Breast epithelium (tissue), 3 donors: ENCODE data around the gene RNLS.

Experiments used
- CTCF ChIP-seq, 3 donors: fragments of 450-650 bp; IDR thresholded peaks; one replicate each; pipeline ENCODE4 v1.5.1; 2016 to 2017; ENCODE audit warnings: antibody characterized with exemption in 3 of 3, mild to moderate bottlenecking in 3 of 3, moderate library complexity in 3 of 3
- POLR2A ChIP-seq: fragments of 450-650 bp; IDR thresholded peaks from one replicate; pipeline ENCODE4 v1.6.1; 2016; ENCODE audit warnings: antibody characterized with exemption, mild to moderate bottlenecking, moderate library complexity
- POLR2AphosphoS5 ChIP-seq, 3 donors: sonication (generic); formaldehyde crosslinking; IDR thresholded peaks; one replicate each; pipeline ENCODE4 v1.6.1; 2017; ENCODE audit warnings: antibody characterized with exemption in 3 of 3

- TF ChIP-seq POLR2AphosphoS5 (IDR thresholded peaks at IDR 0.05) (no peak), CTCF (IDR thresholded peaks at IDR 0.05) (no peak), POLR2A (no peak)
These were observed 140.4 kb downstream of the RNLS start for GRCh38 chr10:88442716-88443115.
